Breast epithelium (tissue), 4 donors: ENCODE data around the gene FBXO5. TPM values are rescaled to one million over a fixed set of nuclear protein-coding genes. Genes with fewer than 3 reads are reported as not detected.
"Not testable (repeated sequence)": the region's sequence is repeated elsewhere in the genome, so short reads cannot be mapped to it uniquely, and the experiment has no call there.

Experiments
- DNase-seq, 2 donors: peaks; one replicate each; pipeline ENCODE4 v3.0.0-alpha.2; 2019; ENCODE audit warnings: low spot score in 2 of 2
- H3K27ac ChIP-seq, 2 donors: fragments of 200-600 bp; sonication (generic) in 1 of 2; one replicate each; pipeline ENCODE4 v1.5.1; 2016 to 2019; ENCODE audit warnings: mild to moderate bottlenecking in 1 of 2
- H3K27me3 ChIP-seq, 2 donors: fragments of 200-600 bp; sonication (generic) in 1 of 2; one replicate each; pipeline versions ENCODE4 v1.5.1 to v1.6.0; 2017 to 2019; ENCODE audit warnings: control low read depth in 1 of 2, mild to moderate bottlenecking in 1 of 2
- H3K36me3 ChIP-seq: fragments of 200-600 bp; one replicate; pipeline ENCODE4 v1.5.1; 2019
- H3K4me1 ChIP-seq, 2 donors: fragments of 200-600 bp; sonication (generic); one replicate each; pipeline ENCODE4 v1.5.1; 2016 to 2019; ENCODE audit warnings: control low read depth in 1 of 2
- H3K4me3 ChIP-seq, 3 donors: fragments of 200-600 bp; sonication (generic); 1 replicate in 2 of 3; 2 replicates in 1 of 3; pipeline ENCODE4 v1.5.1; 2016 to 2019; ENCODE audit warnings: mild to moderate bottlenecking in 3 of 3, moderate library complexity in 2 of 3
- H3K9me3 ChIP-seq, 2 donors: fragments of 200-600 bp; sonication (generic) in 1 of 2; one replicate each; pipeline ENCODE4 v1.5.1; 2016 to 2019; ENCODE audit warnings: control low read depth in 1 of 2
- POLR2A ChIP-seq: fragments of 450-650 bp; IDR thresholded peaks from one replicate; pipeline ENCODE4 v1.6.1; 2016; ENCODE audit warnings: antibody characterized with exemption, mild to moderate bottlenecking, moderate library complexity
- POLR2AphosphoS5 ChIP-seq, 3 donors: sonication (generic); formaldehyde crosslinking; IDR thresholded peaks; one replicate each; pipeline ENCODE4 v1.6.1; 2017; ENCODE audit warnings: antibody characterized with exemption in 3 of 3
- intact Hi-C: fragments of 100-400 bp; cut with DNase I; formaldehyde crosslinking; loops from one replicate; pipeline ENCODE4 v1.15.1; 2023; ENCODE audit warnings: low total_unique reads
- total RNA-seq, 3 donors: library from RNA; depleted of rRNA; stranded (reverse); fragments of >200 nt; gene quantifications; one replicate each; pipeline ENCODE4 v1.1.0, GENCODE V29; 2016
- TF ChIP-seq, protein P1 (sequence below), 3 donors: fragments of 450-650 bp; IDR thresholded peaks; one replicate each; pipeline ENCODE4 v1.5.1; 2016 to 2017; ENCODE audit warnings: antibody characterized with exemption in 3 of 3, mild to moderate bottlenecking in 3 of 3, moderate library complexity in 3 of 3

FBXO5 gene
- total RNA-seq, 3 donors from 2014 or later: 4.0 to 7.0 (median 4.3) TPM

GRCh38 chr6:152976749-152977148 lies 6.1 kb downstream of the FBXO5 start:
- Histone ChIP-seq H3K9me3 (no peaks in the 10 kb centered on the region), H3K36me3 (no peaks in the 10 kb centered on the region), H3K27me3 (no peaks in the 10 kb centered on the region), H3K27ac (no peak overlapping the region), H3K4me3 (no peak overlapping the region), H3K4me1 (no peaks in the 10 kb centered on the region)
- TF ChIP-seq POLR2AphosphoS5 (IDR thresholded peaks at IDR 0.05) (no peak), POLR2A (no peak)
- TF ChIP-seq, protein P1, sequence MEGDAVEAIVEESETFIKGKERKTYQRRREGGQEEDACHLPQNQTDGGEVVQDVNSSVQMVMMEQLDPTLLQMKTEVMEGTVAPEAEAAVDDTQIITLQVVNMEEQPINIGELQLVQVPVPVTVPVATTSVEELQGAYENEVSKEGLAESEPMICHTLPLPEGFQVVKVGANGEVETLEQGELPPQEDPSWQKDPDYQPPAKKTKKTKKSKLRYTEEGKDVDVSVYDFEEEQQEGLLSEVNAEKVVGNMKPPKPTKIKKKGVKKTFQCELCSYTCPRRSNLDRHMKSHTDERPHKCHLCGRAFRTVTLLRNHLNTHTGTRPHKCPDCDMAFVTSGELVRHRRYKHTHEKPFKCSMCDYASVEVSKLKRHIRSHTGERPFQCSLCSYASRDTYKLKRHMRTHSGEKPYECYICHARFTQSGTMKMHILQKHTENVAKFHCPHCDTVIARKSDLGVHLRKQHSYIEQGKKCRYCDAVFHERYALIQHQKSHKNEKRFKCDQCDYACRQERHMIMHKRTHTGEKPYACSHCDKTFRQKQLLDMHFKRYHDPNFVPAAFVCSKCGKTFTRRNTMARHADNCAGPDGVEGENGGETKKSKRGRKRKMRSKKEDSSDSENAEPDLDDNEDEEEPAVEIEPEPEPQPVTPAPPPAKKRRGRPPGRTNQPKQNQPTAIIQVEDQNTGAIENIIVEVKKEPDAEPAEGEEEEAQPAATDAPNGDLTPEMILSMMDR (IDR thresholded peaks at IDR 0.05): no peak
- no peak for DNase-seq
- intact Hi-C loops: no loop called here

DNA sequence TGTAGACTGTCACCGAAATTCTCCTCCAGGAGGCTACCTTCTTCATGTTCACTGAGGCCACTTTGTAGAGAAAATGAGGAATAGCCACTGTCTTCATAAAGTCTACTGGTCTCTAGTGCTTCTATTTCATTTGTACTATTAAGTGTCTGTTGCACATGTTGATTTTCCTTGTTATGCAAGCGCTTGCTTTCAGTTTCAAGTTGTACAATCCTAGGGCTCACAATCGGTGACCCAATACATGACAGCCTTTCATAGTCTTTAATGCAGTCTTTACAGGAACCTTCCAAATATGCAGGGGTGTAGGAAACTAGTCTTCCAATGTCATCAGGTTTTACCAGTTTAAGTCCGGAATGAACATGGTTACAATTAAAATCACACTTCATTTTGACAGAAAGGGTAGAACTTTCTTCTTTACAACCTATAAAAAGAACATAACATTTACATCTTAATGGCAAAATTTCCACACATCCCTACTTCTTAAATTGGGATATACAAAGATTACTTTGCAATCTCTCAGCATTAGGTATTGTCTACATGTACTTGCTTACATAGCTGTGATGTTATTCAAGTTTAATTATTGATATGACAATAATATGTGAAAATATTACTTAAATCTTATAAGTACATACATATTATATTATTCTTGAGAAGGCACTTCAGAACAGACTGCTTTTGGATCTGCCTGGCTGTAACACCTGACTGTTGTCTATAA lies 7.5 kb downstream of the FBXO5 start:
- Histone ChIP-seq H3K27ac (no peak overlapping the region), H3K27me3 (no peaks in the 10 kb centered on the region), H3K4me3 (no peak overlapping the region), H3K36me3 (no peaks in the 10 kb centered on the region), H3K9me3 (no peaks in the 10 kb centered on the region), H3K4me1 (no peaks in the 10 kb centered on the region)
- no peak for TF ChIP-seq POLR2A
- TF ChIP-seq POLR2AphosphoS5 (IDR thresholded peaks at IDR 0.05): no peak
- TF ChIP-seq, protein P1 (IDR thresholded peaks at IDR 0.05): no peak
- intact Hi-C loops: no loop called here
- no peak for DNase-seq

- Histone ChIP-seq H3K27ac (no peak overlapping the region), H3K9me3 (no peaks in the 10 kb centered on the region), H3K4me3 (no peak overlapping the region), H3K27me3 (no peaks in the 10 kb centered on the region), H3K4me1 (no peaks in the 10 kb centered on the region), H3K36me3 (no peaks in the 10 kb centered on the region)
- intact Hi-C loops: no loop called here
- TF ChIP-seq POLR2A (no peak), POLR2AphosphoS5 (IDR thresholded peaks at IDR 0.05) (no peak)
- TF ChIP-seq, protein P1 (IDR thresholded peaks at IDR 0.05): no peak
- DNase-seq: no peak
Observed at GRCh38 chr6:152973916-152974315, 8.9 kb downstream of the FBXO5 start.

DNA sequence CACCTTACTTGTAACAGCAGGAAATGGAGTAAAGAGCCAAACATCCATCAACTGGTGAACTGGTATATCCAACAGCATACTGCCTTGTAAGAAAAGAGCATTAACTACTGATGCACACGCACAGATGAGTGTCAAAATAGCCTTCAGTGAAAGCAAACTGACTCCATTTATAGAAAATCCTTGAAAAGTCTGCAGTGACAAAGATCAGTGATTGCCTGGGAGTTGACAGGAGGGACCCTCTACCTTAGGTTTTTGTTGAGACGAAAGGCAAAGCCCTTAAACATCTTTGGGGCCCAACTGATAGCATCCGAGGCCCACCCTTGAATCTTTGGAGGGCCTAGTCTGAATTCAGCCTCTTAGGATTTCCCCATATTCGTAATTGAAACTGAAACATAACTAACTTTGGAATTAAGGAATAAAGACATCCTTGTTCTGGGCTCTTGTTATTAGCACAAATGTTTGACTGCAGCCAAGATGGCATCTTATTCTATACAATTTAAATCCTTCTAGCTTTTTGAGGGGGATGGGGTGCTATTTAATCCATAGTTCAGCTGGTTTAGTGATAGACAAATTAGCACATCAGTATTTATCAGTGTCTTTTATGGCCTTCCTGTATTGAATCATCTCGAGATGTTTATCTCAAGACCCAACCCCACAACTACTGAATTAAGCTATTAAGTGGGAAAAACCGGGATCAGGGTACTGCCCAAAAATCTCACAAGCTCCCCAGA lies 13.0 kb downstream of the FBXO5 start:
- no peak for DNase-seq
- Histone ChIP-seq H3K4me1 (no peaks in the 10 kb centered on the region), H3K27ac (no peak overlapping the region), H3K36me3 (no peaks in the 10 kb centered on the region), H3K4me3 (no peak overlapping the region), H3K27me3 (no peaks in the 10 kb centered on the region), H3K9me3 (peaks cover 8 to 18% of the 10 kb centered on the region in 2 donors)
- no peak for TF ChIP-seq POLR2AphosphoS5 (IDR thresholded peaks at IDR 0.05)
- TF ChIP-seq, protein P1 (IDR thresholded peaks at IDR 0.05): no peak
- no peak for TF ChIP-seq POLR2A
- intact Hi-C loops: no loop called here

- H3K4me3 ChIP-seq, H3K4me1 ChIP-seq, DNase-seq, H3K27me3 ChIP-seq, H3K27ac ChIP-seq, intact Hi-C loops, H3K36me3 ChIP-seq: not testable (repeated sequence)
- H3K9me3 ChIP-seq: peaks cover 8 to 19% of the 10 kb centered on the region in 2 donors
Observed at GRCh38 chr6:152966168-152966894, 16.5 kb downstream of the FBXO5 start.
